GM12878 (cell line): Measurements from ENCODE around the gene CHMP4B. TPM values are rescaled to one million over a fixed set of nuclear protein-coding genes. Genes with fewer than 3 reads are reported as not detected.

Experiments
- ATAC-seq: fragments of 200-7000 bp; cut with Tn5 transposase; 3 replicates; pipeline ENCODE4 v1.9.1; 2020; ENCODE audit warnings: mild to moderate bottlenecking, moderate library complexity
- BruUV-seq: library from RNA; stranded (reverse); fragments of 400-500 nt; replicated peaks from 2 replicates; lab custom pipeline; 2021; lab: Mats Ljungman, UMichigan
- CTCF ChIA-PET: fragments of 300-600 bp; sonication (Branson Sonifier 250); formaldehyde crosslinking; extraction: SDS; loops from one replicate; lab custom pipeline; 2021; ENCODE audit warnings: inconsistent platforms; lab: Yijun Ruan, JAX
- POLR2A ChIA-PET: fragments of 350-600 bp; formaldehyde crosslinking; extraction: SDS; loops from one replicate; lab custom pipeline; 2021; ENCODE audit warnings: inconsistent platforms; lab: Charles Lee
- RAD21 ChIA-PET: fragments of 300-600 bp; sonication (Branson Sonifier 250); formaldehyde crosslinking; loops from one replicate; lab custom pipeline; 2023; ENCODE audit warnings: antibody characterized with exemption; ENCODE audit not compliant: unreplicated experiment; lab: Charles Lee
- SMC1A ChIA-PET: fragments of 300-600 bp; sonication (Branson Sonifier 250); formaldehyde crosslinking; loops from one replicate; lab custom pipeline; 2023; ENCODE audit not compliant: unreplicated experiment, uncharacterized antibody; lab: Charles Lee
- DNase-seq: peaks from one replicate; pipeline ENCODE4 v3.0.0-alpha.2; 2011; ENCODE audit warnings: low read depth, low spot score
- FAIRE-seq: peaks from 3 replicates; lab custom pipeline; 2011; peaks lifted over from hg19 to GRCh38; lab: Jason Lieb, UNC
- H2AFZ ChIP-seq: 2 replicates; pipeline ENCODE4 v1.6.0; 2011; ENCODE audit warnings: low read depth, low read length, control low read depth; ENCODE audit not compliant: control insufficient read depth
- H3K27ac ChIP-seq: 2 replicates; pipeline ENCODE4 v1.5.1; 2011; ENCODE audit warnings: control low read depth; ENCODE audit not compliant: control insufficient read depth, insufficient read depth
- H3K27me3 ChIP-seq, 2 experiments: replicated peaks in 1 of 2; 2 replicates each; pipeline versions ENCODE4 v1.6.0 to v1.6.1; 2011; ENCODE audit warnings: low read length in 1 of 2; ENCODE audit not compliant: control insufficient read depth in 2 of 2, insufficient read depth in 2 of 2
- H3K36me3 ChIP-seq, 2 experiments: 2 replicates each; pipeline ENCODE4 v1.5.1; 2011; ENCODE audit warnings: low read length in 1 of 2; ENCODE audit not compliant: control insufficient read depth in 2 of 2, insufficient read depth in 2 of 2
- H3K4me1 ChIP-seq: 2 replicates; pipeline ENCODE4 v1.6.1; 2011; ENCODE audit warnings: mild to moderate bottlenecking, low read length, moderate library complexity, mixed read lengths; ENCODE audit not compliant: control insufficient read depth, insufficient read depth
- H3K4me2 ChIP-seq: 2 replicates; pipeline ENCODE4 v1.6.0; 2011; ENCODE audit warnings: control low read depth; ENCODE audit not compliant: control insufficient read depth, insufficient read depth
- H3K4me3 ChIP-seq: fragments of 200-600 bp; sonication (generic); 2 replicates; pipeline ENCODE4 v1.5.1; 2016
- H3K79me2 ChIP-seq: 2 replicates; pipeline ENCODE4 v1.6.0; 2011; ENCODE audit warnings: low read length; ENCODE audit not compliant: control insufficient read depth, insufficient read depth
- H3K9ac ChIP-seq: 2 replicates; pipeline ENCODE4 v1.8.0; 2011; ENCODE audit warnings: low read length, control low read depth, mixed read lengths; ENCODE audit not compliant: control insufficient read depth, insufficient read depth
- H3K9me3 ChIP-seq: replicated peaks from 3 replicates; pipeline ENCODE4 v1.5.1; 2011; ENCODE audit warnings: mild to moderate bottlenecking, low read length; ENCODE audit not compliant: control insufficient read depth, insufficient read depth
- H4K20me1 ChIP-seq: 2 replicates; pipeline ENCODE4 v1.6.0; 2011; ENCODE audit not compliant: control insufficient read depth, insufficient read depth
- ATF3 ChIP-seq: IDR thresholded peaks from 2 replicates; pipeline ENCODE4 v1.6.1; 2011; ENCODE audit warnings: low read depth, mild to moderate bottlenecking, low read length, moderate library complexity, borderline replicate concordance; ENCODE audit errors: extremely low read depth
- KAT2A ChIP-seq: conservative IDR thresholded peaks from 2 replicates; pipeline ENCODE4 v1.6.1; 2011; ENCODE audit warnings: low read depth, low read length; ENCODE audit not compliant: control insufficient read depth
- KDM1A ChIP-seq: fragments of 200-600 bp; sonication (generic); IDR thresholded peaks from 2 replicates; pipeline ENCODE4 v1.6.1; 2016; ENCODE audit warnings: borderline replicate concordance
- PAX8 ChIP-seq: fragments of 450-650 bp; IDR thresholded peaks from 2 replicates; pipeline ENCODE4 v1.6.1; 2017; ENCODE audit warnings: mild to moderate bottlenecking, moderate library complexity
- RAD51 ChIP-seq: fragments of 450-650 bp; IDR thresholded peaks from 2 replicates; pipeline ENCODE4 v1.6.1; 2016; ENCODE audit warnings: moderate library complexity, mild to moderate bottlenecking, inconsistent platforms
- RFX5 ChIP-seq: IDR thresholded peaks from 2 replicates; pipeline ENCODE4 v1.6.1; 2011; ENCODE audit warnings: low read depth, low read length, improper control_type of control experiment
- ZBTB40 ChIP-seq: fragments of 450-650 bp; IDR thresholded peaks from 2 replicates; pipeline ENCODE4 v1.6.1; 2016; ENCODE audit warnings: mild to moderate bottlenecking, moderate library complexity, borderline replicate concordance
- WGBS: methylation state at CpG from one replicate; pipeline ENCODE4 v1.1.6; 2016; ENCODE audit warnings: low lambda C conversion rate; ENCODE audit not compliant: insufficient replicate concordance, insufficient coverage; ENCODE audit errors: missing lambda C conversion rate; 5-methylcytosine and 5-hydroxymethylcytosine counted together
- in situ Hi-C: fragments of 300-500 bp; cut with MboI; formaldehyde crosslinking; loops from 9 replicates; pipeline ENCODE4 v1.14.3; 2018; ENCODE audit warnings: mixed read lengths
- intact Hi-C: fragments of 100-400 bp; cut with micrococcal nuclease; formaldehyde crosslinking; loops from one replicate; pipeline ENCODE4 v1.14.2; 2022; ENCODE audit not compliant: unreplicated experiment
- polyA plus RNA-seq, 11 experiments: library from polyadenylated mRNA; depleted of rRNA in 4 of 11; unstranded in 6 of 11; stranded (reverse) in 5 of 11; fragments of >200 nt; fragmentation: Nextera tagmentation in 4 of 11; fragmentation: Illumina TruSeq in 1 of 11; extraction: Ambion mirVana in 4 of 11; extraction: Trizol in 1 of 11; gene quantifications; 1 replicate in 1 of 11; 2 replicates in 10 of 11; pipeline versions ENCODE4 v1.2.1 to v1.2.3, GENCODE V29; 2011 to 2016; ENCODE audit warnings: inconsistent platforms in 2 of 11, missing spikeins in 2 of 11, low read depth in 1 of 11
- total RNA-seq, 4 experiments: library from RNA; depleted of rRNA in 3 of 4; stranded (reverse); fragments of >200 nt in 3 of 4; fragmentation: Illumina TruSeq in 1 of 4; extraction: Trizol in 1 of 4; gene quantifications; 2 replicates each; pipeline versions ENCODE4 v1.2.1 to v1.2.3, GENCODE V29; 2013 to 2021

Gene CHMP4B
- total and polyA plus RNA-seq, 10 of the 15 experiments (the other 5 are each of a cell fraction or from before 2014, with no cell fraction given) = 4.2 to 118 (median 49.6) TPM

GRCh38 chr20:33875534-33876026 lies 64.4 kb downstream of the CHMP4B start:
- Histone ChIP-seq H3K9me3 (peaks cover 10% of the 10 kb centered on the region; the same call in 2 of the 3 replicates), H3K27me3 (no peaks in the 10 kb centered on the region), H4K20me1 (no peaks in the 10 kb centered on the region), H2AFZ (peak overlapping the region; percentile 17; the same call in 1 of the 2 replicates)
- ChIA-PET POLR2A (no interaction called here), RAD21 (no interaction called here), CTCF (interaction anchor here (0.6 to 2.6 kb wide), 2 partner anchors 12 to 146 kb away, joined by 3 to 7 read pairs; no protein-coding TSS in a partner anchor), SMC1A (no interaction called here)
- DNase-seq (no peak), ATAC-seq (peak; percentile 20; the same call in 2 of the 3 replicates), FAIRE-seq (no peak)
- in situ Hi-C loops = no loop called here
- TF ChIP-seq KDM1A = no peak
- no peak for TF ChIP-seq KAT2A
- TF ChIP-seq ZBTB40 = no peak
- TF ChIP-seq RAD51 = no peak
- TF ChIP-seq RFX5 = no peak
- TF ChIP-seq PAX8 = no peak
- TF ChIP-seq ATF3 = no peak
- TF ChIP-seq, all 136 proteins: peak for 0
- no peak overlapping the region for H3K9ac ChIP-seq
- no peak overlapping the region; the same call in 1 of the 2 replicates for H3K27ac ChIP-seq
- WGBS = 74% methylated on average over 6 of the region's 6 CpGs
- no TSS peak for BruUV-seq
- H3K79me2 ChIP-seq = no peaks in the 10 kb centered on the region
- no peaks in the 10 kb centered on the region for H3K36me3 ChIP-seq
- H3K4me3 ChIP-seq = no peak overlapping the region
- peak overlapping the region; percentile 64 for H3K4me2 ChIP-seq
- intact Hi-C loops = no loop called here
- peaks cover 23% of the 10 kb centered on the region for H3K4me1 ChIP-seq
